Loucy (cell line): ENCODE results near the gene ARIH2.

Experiments used
- H2AFZ ChIP-seq: fragments of 200-600 bp; sonication (generic); 2 replicates; pipeline ENCODE4 v1.6.0; 2016; ENCODE audit warnings: antibody characterized with exemption, mild to moderate bottlenecking, low read length, moderate library complexity
- H3F3A ChIP-seq: fragments of 200-600 bp; 2 replicates; pipeline ENCODE4 v1.6.0; 2016; ENCODE audit warnings: antibody characterized with exemption, low read depth, mild to moderate bottlenecking
- H3K27me3 ChIP-seq: fragments of 200-600 bp; sonication (generic); 2 replicates; pipeline ENCODE4 v1.6.1; 2014; ENCODE audit warnings: low read length, mild to moderate bottlenecking; ENCODE audit not compliant: insufficient read depth, poor library complexity, severe bottlenecking
- H3K36me3 ChIP-seq: fragments of 200-600 bp; sonication (generic); 2 replicates; pipeline ENCODE4 v1.6.1; 2016; ENCODE audit warnings: low read length; ENCODE audit not compliant: insufficient read depth
- H3K4me1 ChIP-seq: fragments of 200-600 bp; sonication (generic); 2 replicates; pipeline ENCODE4 v1.5.1; 2014; ENCODE audit warnings: low read length, mild to moderate bottlenecking; ENCODE audit not compliant: insufficient read depth, poor library complexity, severe bottlenecking
- H3K4me2 ChIP-seq: fragments of 200-600 bp; sonication (generic); 2 replicates; pipeline ENCODE4 v1.6.0; 2014; ENCODE audit warnings: antibody characterized with exemption, low read length, low read depth, mild to moderate bottlenecking; ENCODE audit not compliant: poor library complexity, severe bottlenecking
- H3K4me3 ChIP-seq: fragments of 200-600 bp; sonication (generic); 2 replicates; pipeline ENCODE4 v1.5.1; 2014; ENCODE audit warnings: low read length, mild to moderate bottlenecking, mixed read lengths; ENCODE audit not compliant: poor library complexity, severe bottlenecking
- H3K79me2 ChIP-seq: fragments of 200-600 bp; sonication (generic); 2 replicates; pipeline ENCODE4 v1.6.1; 2014; ENCODE audit warnings: low read length; ENCODE audit not compliant: insufficient read depth
- H3K9ac ChIP-seq: fragments of 200-600 bp; sonication (generic); 2 replicates; pipeline ENCODE4 v1.6.0; 2014; ENCODE audit warnings: mild to moderate bottlenecking, low read depth, low read length, moderate library complexity; ENCODE audit not compliant: poor library complexity, severe bottlenecking
- H3K9me2 ChIP-seq: fragments of 200-600 bp; sonication (generic); replicated peaks from 2 replicates; pipeline ENCODE4 v1.6.1; 2016; ENCODE audit warnings: low read depth, low read length, mixed read lengths
- H3K9me3 ChIP-seq: fragments of 200-600 bp; sonication (generic); 2 replicates; pipeline ENCODE4 v1.6.1; 2014; ENCODE audit warnings: mild to moderate bottlenecking, antibody characterized with exemption, low read length, low read depth; ENCODE audit not compliant: insufficient read depth
- H4K20me1 ChIP-seq: fragments of 200-600 bp; sonication (generic); 2 replicates; pipeline ENCODE4 v1.6.0; 2014; ENCODE audit warnings: antibody characterized with exemption, low read length, mild to moderate bottlenecking; ENCODE audit not compliant: insufficient read depth, poor library complexity, severe bottlenecking
- CTCF ChIP-seq: fragments of 200-600 bp; sonication (generic); conservative IDR thresholded peaks from 2 replicates; pipeline ENCODE4 v1.5.1; 2014; ENCODE audit warnings: mild to moderate bottlenecking, antibody characterized with exemption, low read length
- EZH2phosphoT487 ChIP-seq: fragments of 200-600 bp; IDR thresholded peaks from 2 replicates; pipeline ENCODE4 v1.6.1; 2018; ENCODE audit warnings: antibody characterized with exemption, mild to moderate bottlenecking, moderate library complexity, borderline replicate concordance

ARIH2 gene

GRCh38 chr3:49012441-49013017 is 93.9 kb downstream of the ARIH2 start:
- Histone ChIP-seq H3K4me1 (peaks cover 10% of the 10 kb centered on the region), H2AFZ (no peak overlapping the region), H3K4me2 (no peak overlapping the region), H3K4me3 (no peak overlapping the region), H3K36me3 (peaks cover 56% of the 10 kb centered on the region; the same call in 1 of the 2 replicates), H3F3A (no peaks in the 10 kb centered on the region), H3K9ac (no peak overlapping the region), H3K79me2 (peaks cover 75% of the 10 kb centered on the region), H3K27me3 (no peaks in the 10 kb centered on the region), H4K20me1 (peaks cover 66% of the 10 kb centered on the region), H3K9me2 (no peaks in the 10 kb centered on the region), H3K9me3 (no peaks in the 10 kb centered on the region)
- no peak for TF ChIP-seq CTCF

GRCh38 chr3:49013113-49013737 is 94.6 kb downstream of the ARIH2 start:
- no peaks in the 10 kb centered on the region for H3K9me2 ChIP-seq
- H3F3A ChIP-seq: no peaks in the 10 kb centered on the region
- no peak overlapping the region for H3K4me3 ChIP-seq
- peaks cover 68% of the 10 kb centered on the region for H4K20me1 ChIP-seq
- H3K4me1 ChIP-seq: peaks cover 6% of the 10 kb centered on the region
- H3K79me2 ChIP-seq: peaks cover 69% of the 10 kb centered on the region
- H2AFZ ChIP-seq: no peak overlapping the region
- no peak overlapping the region for H3K9ac ChIP-seq
- H3K36me3 ChIP-seq: peaks cover 56% of the 10 kb centered on the region; the same call in 1 of the 2 replicates
- no peaks in the 10 kb centered on the region for H3K27me3 ChIP-seq
- TF ChIP-seq EZH2phosphoT487: no peak
- TF ChIP-seq CTCF: no peak
- no peaks in the 10 kb centered on the region for H3K9me3 ChIP-seq
- H3K4me2 ChIP-seq: no peak overlapping the region

GRCh38 chr3:49013738-49014660 is 95.4 kb downstream of the ARIH2 start:
- H3K36me3 ChIP-seq: peaks cover 56% of the 10 kb centered on the region; the same call in 1 of the 2 replicates
- no peaks in the 10 kb centered on the region for H3K9me3 ChIP-seq
- no peak overlapping the region for H3K4me3 ChIP-seq
- peaks cover 63% of the 10 kb centered on the region for H4K20me1 ChIP-seq
- peaks cover 66% of the 10 kb centered on the region for H3K79me2 ChIP-seq
- H3K27me3 ChIP-seq: no peaks in the 10 kb centered on the region
- no peak overlapping the region for H3K4me2 ChIP-seq
- H3K9me2 ChIP-seq: no peaks in the 10 kb centered on the region
- TF ChIP-seq CTCF (peak; percentile 71), EZH2phosphoT487 (no peak)
- no peak overlapping the region for H3K9ac ChIP-seq
- peaks cover 4% of the 10 kb centered on the region for H3K4me1 ChIP-seq
- H3F3A ChIP-seq: no peaks in the 10 kb centered on the region
- H2AFZ ChIP-seq: no peak overlapping the region
